GM12801 (cell line): ENCODE data around the gene HOXD10.

ENCODE experiments used
- TF ChIP-seq, protein P1 (sequence below): IDR thresholded peaks from one replicate; pipeline ENCODE4 v1.5.1; 2011; ENCODE audit warnings: control low read depth; ENCODE audit not compliant: insufficient read length; ENCODE audit errors: extremely low read depth

Gene HOXD10

DNA sequence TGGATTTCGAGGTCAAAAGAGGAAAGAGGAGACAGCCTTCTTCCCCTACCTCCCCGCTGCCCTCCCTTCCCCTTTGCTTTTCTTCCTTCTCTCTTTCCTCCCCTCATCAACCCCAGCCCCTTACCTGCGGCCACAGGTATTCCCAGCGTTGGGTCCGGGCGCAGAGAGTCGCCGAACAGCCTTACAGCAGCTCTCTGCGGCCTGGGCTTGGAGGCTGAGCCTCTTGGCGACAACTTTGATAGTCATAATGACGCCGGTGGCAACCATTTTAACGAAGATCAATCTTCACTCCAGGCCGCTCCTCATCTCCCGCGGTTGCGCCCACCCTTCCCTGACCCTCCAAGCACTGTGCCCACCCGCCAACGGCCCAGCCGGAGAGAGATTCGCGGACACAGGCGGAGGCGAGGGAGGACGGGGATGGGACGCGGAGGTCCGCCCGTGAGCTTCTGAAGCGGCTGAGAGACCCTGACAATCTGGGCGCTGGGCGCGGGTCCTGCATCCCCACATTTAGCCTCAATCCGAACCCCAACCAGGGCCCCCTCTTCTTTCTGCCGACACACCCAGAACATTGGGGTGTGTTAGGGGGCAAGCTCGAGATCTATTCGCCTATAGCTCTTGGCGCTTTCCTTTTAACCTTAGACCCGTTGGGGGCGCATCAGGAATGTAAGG is 31.3 kb upstream of the HOXD10 start:
- TF ChIP-seq, protein P1, sequence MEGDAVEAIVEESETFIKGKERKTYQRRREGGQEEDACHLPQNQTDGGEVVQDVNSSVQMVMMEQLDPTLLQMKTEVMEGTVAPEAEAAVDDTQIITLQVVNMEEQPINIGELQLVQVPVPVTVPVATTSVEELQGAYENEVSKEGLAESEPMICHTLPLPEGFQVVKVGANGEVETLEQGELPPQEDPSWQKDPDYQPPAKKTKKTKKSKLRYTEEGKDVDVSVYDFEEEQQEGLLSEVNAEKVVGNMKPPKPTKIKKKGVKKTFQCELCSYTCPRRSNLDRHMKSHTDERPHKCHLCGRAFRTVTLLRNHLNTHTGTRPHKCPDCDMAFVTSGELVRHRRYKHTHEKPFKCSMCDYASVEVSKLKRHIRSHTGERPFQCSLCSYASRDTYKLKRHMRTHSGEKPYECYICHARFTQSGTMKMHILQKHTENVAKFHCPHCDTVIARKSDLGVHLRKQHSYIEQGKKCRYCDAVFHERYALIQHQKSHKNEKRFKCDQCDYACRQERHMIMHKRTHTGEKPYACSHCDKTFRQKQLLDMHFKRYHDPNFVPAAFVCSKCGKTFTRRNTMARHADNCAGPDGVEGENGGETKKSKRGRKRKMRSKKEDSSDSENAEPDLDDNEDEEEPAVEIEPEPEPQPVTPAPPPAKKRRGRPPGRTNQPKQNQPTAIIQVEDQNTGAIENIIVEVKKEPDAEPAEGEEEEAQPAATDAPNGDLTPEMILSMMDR, result no peak

DNA sequence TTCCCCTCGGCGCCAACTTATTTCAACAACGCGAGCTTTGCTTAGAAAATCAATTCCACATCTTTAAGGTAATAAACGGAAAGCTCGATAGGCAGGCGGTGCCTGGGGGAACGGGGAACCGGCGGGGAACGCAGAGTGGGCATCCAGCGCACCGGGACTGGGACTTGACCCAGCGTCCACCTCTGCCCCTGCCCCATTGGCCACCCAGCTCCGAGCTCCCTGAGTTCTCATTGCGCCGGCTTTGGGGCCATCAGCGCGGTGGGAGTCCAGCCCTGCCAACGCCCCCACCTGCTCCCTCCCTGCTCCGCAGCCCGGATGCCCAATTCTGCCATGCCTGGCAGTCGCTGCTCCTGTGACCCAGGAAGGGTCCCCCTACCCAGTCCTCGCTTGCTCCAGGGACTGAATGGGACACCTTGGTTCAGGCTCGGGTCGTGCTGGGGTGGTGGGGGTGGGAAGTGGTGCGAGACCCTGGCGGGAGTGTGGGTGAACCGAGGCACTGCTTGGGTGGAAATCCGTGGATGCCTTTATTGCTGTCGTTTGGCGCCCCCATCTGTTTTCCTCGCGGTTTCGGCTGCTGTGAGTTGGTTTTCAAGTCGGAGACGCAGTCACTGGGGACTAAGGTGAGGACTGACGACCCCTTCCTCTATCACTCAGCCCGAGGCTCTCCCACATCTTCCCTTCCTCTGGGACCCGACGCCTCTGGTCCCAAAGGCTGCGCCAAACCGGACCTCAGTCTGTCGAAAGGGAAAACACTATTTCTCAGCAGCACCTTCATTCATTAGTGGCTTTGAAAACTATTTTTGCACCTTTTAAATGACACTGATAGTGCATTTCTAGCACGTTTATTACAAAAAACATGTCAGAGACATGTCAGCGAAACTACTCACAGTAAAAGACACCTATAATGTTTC is 30.5 kb upstream of the HOXD10 start:
- TF ChIP-seq, protein P1, result no peak

DNA sequence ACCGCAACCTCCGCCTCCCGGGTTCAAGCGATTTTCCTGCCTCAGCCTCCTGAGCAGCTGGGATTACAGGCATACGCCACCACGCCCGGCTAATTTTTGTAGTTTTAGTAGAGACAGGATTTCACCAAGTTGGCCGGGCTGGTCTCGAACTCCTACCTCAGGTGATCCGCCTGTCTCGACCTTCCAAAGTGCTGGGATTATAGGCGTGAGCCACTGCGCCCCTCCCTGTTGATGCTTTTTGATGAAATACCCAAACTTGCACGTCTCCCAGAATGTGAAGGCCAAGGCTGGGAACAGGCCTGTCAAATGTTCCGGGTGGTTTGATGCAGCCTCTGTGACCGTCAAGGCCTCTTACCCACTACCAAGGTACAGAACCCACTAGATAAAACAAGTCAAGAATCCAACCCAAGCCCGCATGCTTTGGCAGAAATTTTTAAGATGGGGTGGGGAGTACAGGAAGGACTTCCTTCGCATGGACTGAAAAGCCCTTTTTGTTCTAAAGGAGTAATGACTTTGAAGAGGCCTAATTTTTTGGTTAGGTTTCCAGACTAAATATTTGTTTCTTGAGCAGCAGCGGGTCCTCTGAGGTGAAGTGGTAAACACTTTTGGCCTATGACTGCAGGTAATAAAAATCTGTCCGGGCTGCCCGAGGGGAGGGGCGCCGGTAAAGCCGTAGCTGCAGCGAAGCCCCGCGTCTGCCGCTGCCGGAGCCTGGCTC is 29.1 kb upstream of the HOXD10 start:
- TF ChIP-seq, protein P1, result no peak

DNA sequence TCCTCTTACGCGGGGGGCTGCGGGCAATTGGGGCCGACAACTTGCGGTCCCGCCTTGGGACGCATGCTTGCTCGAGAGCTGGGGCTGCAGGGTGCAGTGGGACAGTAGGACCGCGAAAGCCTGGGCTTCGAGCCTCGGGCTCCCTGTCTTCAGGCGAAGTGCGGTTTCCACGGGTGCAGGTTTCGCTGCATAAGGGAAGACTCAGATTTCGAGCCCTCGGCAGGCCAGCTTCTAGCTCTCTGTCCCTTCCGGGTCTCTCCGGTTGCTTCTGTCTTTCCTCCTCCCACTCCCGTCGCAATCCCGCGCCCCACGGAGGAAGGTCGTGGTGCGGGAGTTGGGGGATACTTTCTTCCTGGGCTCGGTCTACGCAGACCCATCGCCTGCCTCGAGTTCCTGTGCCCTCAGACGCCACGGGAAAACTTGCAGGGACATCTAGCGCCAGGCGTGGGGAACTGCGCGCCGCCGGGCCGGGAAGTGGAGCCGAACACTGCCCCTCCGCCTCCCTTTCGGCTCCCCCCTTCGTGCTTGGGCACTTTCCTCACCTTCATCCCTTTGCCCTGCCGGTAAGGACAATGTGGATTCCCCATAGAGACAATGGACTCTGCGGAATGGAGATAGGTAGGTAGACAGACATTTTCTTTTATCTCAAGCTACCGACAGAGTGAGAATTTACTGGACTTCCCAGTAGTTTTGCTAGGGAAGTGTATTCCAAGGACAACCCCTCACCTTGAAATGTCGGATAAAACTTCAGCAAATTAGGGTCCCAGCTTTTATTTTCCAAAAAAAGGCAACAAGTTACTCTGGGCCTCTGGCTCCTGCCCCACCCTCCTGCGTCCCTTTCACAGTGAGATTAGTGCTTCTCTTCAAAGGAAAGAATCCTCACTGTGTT is 28.3 kb upstream of the HOXD10 start:
- TF ChIP-seq, protein P1, result no peak

DNA sequence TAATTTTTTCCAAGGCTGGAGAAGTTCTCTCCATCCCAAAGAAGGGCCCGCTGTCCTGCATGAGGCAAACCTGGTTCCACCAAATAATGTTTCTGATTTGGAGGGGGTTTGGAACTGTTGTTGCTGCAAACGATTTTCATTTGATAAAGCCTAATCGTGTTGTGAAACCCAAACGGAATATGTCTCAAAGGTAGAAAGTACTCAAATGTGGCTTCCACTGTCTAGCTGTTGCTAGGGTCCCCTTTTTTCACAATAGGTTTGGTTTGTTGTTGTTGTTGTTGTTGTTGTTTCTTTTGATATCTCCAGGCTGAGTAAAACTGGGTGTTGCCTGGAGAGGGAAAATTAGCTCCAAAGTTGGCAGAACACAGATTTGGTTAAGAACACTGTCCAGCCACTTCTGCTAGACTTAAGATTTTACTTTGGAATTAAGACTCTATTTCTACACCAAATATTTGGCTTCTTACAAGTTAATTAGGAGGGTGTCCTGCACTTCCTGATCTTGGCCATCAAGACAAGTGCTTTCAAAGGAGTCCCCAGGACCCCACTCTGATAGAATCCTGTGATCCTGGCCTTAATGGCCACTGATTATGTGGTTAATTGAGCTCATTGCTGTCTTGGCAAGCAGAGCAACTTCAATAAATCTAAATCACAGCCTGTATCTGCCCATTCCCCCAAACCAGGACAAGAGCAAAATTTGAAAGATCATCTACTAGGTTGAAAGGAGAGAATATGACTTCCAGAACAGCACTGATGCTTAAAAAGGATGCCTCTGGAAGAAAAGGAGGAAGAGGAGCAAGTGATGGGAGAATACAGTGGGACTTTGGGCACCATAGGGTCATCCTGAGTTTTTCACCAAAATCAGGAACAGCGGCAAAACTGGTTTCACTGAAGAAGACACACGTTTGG is 27.4 kb upstream of the HOXD10 start:
- TF ChIP-seq, protein P1, result no peak

DNA sequence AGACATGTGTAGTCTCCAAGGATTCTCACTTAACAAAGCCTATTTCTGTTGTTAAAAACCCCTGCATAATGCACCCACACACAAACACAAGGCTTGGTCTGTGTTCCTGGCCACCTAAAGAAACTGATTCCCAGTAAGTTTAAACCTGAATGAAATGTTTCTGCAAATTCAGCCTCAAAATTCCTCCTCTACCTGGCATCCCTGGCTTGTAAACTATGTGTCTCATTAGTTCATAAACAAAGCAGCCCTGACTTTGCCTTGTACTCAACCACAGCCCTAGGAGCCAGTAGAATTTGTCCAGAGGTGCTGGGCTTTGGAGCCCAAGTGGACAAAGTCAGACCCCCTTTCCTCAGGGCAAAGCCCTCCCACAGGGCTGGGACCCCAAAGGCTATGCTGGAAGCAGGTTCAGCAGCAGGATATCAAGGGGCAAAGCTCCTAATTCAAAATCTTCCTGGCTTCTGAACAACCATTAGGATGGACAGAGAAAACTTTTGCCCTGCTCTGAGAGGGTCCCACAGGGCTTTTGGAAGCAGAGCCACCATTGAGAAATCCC is 26.7 kb upstream of the HOXD10 start:
- TF ChIP-seq, protein P1, result no peak
